SHP77 treated with DMSO at 0.1 percent for 48 hours (cell line): ENCODE results near the gene TES.
"Not testable (repeated sequence)": the region's sequence is repeated elsewhere in the genome, so short reads cannot be mapped to it uniquely, and the experiment has no call there.

ENCODE experiments used
- DNase-seq: peaks from one replicate; lab custom pipeline; 2025; lab: John Stamatoyannopoulos, UW

The TES gene, protein sequence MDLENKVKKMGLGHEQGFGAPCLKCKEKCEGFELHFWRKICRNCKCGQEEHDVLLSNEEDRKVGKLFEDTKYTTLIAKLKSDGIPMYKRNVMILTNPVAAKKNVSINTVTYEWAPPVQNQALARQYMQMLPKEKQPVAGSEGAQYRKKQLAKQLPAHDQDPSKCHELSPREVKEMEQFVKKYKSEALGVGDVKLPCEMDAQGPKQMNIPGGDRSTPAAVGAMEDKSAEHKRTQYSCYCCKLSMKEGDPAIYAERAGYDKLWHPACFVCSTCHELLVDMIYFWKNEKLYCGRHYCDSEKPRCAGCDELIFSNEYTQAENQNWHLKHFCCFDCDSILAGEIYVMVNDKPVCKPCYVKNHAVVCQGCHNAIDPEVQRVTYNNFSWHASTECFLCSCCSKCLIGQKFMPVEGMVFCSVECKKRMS

DNA sequence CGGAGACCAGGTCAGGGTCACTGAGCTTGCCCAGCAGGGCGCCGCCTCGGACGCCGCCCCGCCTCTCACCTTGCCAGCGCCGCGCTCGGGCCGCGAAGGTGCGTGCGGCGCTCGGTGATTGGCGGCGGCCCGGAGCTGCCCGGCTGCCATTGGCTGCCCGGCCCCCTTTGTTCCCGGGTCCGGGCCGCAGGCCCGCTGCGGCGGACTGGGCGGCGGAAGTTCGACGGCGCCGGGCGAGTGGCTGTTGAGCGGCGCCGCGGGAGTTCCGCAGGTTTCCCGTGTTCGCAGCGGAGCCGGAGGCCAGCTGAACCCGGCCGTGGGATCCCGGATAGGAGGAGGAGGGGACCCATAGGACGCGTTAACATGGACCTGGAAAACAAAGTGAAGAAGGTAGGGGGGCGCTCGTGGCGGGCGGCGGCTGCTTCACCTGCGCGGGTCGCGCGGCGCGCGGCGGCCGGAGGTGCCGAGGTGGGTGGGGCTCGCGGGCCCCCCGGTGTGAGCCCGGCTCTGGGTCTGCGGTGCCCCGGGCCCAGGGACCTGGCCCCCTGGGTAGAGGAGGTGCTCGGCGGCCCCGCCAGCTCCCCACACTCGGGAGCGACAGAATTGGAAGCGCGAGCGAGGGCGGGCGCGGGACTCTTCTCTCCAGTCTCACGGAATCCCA, at the start of gene TES:
TES (plus strand) TSS at position 195 of the 661 bp plus-strand sequence; CDS start at position 364, 169 bp downstream.
- no peak for DNase-seq

DNA sequence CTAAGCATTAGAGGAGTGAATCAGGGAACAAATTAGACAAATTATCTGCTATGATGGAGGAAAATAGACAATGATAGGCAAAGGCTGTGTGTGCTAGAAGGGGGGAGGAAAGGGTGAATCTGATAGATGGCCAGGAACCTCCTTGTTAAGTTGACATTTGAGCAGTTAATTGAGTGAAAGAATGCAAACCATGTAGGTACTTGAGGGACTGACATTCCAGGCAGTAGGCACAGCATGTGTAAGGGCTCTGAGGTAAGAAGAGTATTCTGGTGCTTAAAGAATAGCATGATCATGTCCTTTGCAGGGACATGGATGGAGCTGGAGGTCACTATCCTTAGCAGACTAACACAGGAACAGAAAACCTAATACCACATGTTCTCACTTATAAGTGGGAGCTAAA, 48.6 kb upstream of the TES start:
- no peak for DNase-seq

DNA sequence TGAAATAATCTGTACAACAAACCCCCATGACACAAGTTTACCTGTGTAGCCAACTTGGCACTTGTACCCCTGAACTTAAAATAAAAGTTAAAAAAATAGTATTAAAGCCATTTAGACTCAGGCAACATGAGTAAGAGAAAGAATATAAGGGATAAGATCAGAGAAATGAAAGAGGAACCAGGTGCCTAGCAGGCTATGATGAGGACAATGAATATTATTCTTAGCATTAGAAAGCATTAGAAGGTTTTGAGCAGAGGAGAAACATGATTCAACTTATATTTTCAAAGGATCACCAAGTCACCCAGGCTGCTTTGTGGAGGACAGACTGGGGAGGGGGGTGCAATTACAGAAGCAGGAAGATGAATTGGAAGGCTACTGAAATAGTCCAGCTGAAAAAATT, 48.1 kb upstream of the TES start:
- DNase-seq, result no peak

DNA sequence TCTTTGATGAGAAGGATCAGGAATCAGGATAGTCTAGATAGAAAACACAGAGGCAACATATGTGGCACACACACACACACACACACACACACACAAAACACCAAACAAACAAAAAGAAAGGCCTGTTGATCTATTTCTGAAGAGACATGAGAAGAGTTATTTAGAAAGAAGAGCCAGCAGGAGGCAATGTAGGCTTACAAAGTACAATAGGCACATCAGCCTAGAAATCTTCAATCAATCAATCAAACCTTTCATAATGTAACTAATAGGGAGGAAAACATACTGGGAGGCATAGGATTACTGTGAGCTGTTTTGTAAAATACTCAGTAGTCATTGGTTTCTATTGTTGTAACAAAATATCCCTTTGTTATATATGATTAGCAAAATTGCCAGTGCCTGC, 47.3 kb upstream of the TES start:
- no peak for DNase-seq

DNA sequence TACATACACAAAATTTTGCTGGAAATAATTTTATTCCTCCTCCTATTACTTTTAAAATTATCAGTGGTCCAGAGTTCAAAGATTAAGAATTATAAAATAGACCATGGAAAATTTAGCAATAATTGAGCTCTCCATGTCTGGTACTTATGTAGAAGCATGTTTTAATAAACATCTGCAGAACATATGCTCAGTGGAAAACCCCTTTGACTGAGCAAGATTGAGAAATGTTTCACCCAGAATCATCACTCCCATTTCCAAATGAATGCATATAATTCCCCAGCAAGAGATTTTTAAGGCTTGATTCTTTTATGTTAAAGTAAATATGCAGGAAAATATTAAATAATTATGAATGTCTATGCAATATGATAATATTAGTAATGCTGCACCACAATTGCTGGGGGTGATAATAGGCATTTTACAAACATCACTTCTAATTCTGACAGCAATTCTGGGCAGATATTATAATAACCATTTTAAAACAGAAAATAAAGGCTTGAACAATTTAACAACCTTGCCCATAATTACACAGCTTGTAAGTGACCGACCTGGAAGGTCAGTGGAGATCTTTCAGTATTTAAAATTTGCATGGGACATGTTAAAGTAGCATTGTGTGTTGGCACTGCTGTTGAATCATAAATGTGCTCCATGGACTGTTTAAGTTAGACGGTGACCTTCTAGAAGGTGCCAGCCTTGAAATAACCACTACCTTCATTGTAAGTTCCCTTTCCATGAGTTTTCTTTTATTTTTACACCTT, 45.6 kb upstream of the TES start:
- no peak for DNase-seq

DNA sequence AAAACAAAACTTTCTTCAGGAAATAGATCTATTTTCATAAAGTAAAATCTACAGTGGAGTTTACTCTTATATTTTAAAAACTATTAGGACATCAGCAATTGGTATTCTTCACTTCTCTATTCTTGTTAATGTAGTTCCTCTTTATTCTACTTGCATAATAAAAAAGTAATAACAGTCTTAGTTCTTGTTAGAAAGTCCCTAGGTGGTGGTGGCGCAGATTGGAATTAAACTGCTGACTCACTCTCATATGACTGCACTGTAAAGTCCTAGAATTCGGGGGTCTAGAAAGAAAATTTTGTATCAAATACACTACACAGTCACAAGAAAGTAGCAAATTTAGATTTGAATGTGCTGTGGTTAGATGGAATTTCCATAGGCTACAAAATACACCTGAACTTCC, 44.6 kb upstream of the TES start:
- DNase-seq, result no peak

DNA sequence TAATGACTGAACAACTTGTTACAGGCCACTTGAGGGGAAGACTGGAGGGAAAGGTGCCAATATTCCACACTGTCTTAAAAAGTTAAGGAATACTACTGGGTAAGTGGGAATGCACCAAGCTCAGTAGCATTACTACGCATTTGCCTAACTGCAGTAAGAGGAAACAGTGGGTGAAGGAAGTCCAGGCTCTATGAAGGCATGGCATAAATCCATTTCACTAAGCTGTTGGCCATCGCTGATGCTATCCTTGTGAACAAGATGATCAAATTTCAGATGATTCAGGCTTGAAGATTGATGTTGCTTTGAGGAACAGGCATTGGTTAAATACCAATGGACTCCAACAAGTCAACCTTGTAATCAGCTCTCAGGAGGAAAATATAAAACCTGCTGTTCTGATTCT, 44.2 kb upstream of the TES start:
- no peak for DNase-seq

DNA sequence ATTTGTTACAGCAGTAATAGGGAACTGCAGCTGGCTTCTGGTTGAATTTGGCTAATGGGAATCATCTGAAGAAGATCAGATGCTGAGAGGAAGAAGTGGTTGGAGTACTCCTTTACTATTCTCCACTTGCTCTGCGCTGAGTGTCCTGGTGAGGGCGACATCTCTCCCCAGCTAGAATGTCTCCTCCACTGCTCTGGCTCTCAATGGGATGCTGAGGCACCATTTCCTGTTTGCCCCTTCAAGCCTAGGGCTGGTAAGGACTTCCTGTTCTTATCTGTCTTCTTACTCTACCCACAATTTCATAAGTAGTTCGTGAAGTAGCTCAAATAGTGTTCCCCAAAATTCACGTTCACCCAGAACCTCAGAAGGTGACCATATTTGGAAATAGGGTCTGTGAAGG, 43.2 kb upstream of the TES start:
- no peak for DNase-seq

DNA sequence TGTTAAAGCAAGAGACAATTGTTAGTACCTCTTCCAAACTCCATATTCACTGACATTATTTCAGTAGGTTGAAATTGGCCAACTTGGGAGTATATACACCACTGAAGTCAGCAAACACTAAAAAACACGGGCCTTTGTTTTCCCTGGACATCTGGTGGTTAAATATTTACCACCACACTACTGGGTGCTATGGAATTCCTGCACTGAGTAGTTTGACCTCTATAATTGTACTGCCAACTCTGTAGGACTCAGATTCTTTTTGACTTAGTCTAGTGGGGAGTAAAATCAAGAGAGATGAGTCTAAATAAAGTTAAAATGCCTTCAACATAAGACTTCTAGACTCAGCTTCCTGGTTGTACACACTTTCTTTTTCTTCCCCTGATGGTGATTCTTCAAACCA, 41.3 kb upstream of the TES start:
- DNase-seq, result no peak

DNA sequence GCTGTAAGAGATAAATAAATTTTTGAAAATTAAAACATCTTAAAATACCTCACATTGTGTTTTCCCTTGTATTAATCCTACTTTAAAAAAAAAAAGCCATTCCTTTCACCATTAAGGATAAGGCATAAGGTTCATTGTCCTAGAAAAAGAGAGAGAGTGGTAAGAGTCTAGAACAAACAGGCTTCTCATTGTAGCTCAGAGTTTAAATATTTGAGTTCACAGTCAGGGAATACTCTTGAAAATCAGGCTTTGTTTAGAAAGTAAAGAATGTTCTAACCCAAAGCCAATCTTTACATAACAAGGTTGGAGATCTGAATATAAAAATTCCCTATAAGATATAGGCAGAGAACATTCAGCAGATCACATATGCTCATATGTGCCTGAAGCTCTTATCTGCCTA, 40.2 kb upstream of the TES start:
- no peak for DNase-seq

DNA sequence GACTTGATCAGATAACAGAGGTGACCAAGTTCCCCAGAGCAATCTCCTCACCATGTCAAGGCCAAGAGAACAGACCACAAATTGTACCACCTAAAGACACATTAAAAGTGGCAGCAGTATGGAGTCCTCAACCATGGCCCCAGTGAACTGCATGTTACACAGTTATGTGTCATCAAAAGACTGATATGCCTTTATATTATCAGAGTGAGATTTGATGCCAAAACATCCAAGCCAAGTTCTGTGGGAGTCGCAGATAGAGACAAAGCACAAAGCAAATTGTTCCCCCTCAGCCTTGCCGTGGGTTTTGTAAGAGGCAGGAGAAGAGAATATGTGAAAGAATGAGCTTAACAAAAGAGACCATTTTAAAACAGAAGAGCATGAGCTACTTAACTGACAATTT, 39.2 kb upstream of the TES start:
- DNase-seq, result no peak

DNA sequence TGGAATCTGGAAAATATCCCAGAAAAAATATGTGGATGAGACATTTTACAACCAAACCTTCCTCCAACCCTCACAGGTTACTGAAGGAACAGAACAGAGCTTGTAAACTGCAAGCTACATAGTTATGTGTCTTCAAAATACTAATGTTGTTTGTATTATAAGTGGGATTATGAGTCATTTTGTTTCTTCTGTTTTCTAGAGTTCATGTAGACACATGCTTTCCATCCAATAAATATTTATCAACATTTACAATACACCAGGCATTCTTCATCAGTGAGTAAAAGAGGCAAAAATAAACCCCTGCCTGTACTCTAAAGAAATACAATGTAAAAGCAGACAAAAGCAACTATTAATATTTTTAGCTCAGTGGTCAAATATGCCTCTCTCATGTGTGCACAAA, 38.0 kb upstream of the TES start:
- DNase-seq, result no peak

DNA sequence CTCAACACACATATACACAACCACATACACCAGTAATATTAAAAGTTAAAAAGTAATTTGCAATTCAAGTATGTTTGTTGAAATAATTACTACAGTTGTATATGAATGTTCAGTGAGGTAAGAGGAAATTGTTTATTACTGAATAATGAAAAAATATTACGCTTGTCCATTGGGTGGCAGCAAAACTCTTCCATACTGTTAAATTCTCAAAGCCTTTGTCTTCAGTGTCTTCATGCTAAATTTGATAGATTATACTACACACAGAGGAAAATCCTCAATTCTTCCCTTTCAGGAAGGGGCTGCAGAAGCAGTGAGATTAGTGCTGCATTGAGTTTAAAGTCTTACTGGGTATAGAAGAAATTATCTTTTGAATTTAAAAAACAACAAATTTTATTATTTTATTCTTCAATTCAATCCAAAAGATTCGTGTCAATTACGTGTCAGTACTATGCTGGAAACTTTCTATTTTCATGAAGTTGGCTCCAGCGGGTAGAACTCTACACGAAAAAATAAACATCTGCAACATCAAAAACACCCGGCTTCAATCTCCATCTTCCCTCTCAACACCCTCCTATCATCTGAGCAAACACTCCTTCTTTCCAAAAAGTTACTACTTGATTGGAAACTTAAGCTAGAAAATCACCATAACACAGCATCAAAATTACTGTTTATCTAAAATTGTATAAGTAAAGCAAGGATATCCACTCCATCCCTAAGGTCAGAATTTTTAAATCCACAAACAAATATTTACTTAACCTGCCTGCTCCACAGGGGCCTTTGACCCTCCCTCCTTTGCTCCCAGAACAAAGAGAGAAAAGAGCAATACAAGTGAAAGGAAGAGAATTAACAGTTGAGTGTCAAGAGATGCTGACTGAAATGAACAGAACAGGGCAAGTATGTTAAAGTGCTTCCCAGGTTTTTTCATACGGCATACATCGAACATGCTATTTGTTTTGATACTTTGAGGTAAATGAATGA, 37.0 kb upstream of the TES start:
- no peak for DNase-seq

DNA sequence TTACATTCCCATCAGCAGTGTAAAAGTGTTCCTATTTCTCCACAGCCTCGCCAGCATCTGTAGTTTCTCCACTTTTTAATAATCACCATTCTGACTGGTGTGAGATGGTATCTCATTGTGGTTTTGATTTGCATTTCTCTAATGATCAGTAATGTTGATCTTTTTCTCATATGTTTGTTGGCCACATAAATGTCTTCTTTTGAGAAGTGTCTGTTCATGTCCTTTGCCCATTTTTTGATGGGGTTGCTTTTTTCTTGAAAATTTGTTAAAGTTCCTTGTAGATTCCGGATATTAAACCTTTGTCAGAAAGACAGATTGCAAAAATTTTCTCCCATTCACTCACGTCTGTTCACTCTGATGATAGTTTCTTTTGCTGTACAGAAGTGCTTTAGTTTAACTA, 35.2 kb upstream of the TES start:
- not testable (repeated sequence) for DNase-seq

DNA sequence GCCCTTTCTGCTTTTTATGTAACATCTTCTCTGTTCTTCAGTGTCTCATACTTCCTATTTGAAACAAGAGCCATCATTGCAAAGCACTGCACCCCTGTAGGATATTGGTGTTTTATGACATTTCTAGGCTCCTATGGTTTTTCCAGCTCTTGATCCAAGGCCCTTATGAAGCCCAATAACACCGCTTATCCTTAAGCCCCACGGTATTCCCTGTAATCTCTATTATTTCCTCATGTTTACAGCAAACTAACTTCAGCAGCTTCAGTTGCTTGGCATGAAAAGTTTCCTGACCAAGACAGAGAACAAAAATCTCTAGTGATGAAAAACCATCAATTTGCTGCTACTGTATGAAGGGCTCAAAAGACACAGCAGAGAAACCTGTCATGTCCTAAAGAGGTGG, 34.1 kb upstream of the TES start:
- no peak for DNase-seq

DNA sequence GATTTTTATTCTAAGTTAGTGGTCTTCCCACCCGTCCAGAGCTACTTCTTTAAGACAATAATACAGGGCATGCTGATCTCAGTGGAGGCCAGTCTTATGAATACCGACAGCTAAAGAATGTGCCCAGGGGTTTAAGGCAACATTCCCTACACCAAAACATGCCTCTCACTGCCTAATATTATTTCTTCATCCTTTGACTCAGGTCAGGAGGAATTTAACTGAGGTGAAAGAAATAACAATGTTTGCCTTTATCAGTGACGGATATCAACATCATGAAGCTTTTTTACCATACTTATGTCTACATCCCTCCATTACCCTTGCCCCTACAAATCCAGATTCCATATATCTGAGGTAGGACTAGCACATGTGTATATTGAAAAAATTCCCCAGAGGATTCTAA, 33.3 kb upstream of the TES start:
- DNase-seq, result no peak

DNA sequence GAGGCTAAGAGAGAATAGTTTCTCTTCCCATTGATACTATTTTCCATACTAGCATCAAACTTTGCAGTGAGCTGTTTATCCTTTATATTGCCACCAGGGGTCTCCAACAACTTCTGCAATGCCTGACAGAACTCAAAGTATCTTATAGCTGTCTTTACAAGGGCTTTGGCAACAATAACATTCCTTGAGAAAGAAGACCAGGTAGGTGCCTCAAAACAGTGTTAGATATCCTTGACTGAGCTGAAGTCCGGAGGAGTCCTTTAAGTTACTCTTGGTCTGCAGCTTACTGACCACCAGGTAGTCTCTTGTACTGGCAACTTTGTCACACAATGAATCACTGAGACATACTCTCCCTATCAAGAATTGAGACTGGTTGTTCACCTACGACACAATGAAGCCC, 30.0 kb upstream of the TES start:
- peak; percentile 45 for DNase-seq

DNA sequence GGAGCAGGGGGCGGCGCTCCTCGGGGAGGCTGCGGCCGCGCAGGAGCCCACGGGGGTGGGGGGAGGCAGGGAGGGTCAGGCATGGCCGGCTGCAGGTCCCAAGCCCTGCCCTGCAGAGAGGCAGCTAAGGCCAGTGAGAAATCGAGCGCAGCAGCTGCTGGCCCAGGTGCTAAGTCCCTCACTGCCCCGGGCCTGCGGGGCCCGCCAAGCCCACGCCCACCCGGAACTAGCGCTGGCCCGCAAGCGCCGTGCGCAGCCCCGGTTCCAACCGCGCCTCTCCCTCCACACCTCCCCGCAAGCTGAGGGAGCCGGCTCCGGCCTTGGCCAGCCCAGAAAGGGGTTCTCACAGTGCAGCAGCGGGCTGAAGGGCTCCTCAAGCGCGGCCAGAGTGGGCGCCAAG, 28.3 kb upstream of the TES start:
- no peak for DNase-seq

DNA sequence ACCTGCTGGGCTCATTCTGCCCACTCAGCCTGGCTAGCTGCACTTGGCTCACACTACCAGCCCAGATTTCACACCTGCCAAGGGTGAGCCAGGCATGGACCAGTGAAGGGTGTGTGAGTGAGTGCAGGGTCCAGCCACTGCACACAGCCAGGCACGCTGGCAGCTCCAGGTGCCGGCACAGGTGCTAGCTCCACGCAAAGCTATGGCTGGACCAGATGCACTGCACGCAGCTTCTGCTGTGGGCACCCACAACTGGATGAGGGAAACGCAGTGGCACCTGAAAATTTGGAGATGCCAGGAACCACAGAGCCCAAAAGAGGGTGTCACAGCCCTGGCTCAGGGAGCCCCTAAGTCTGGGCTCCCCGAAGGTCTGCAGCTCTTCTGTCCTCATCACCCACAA, 24.9 kb upstream of the TES start:
- DNase-seq, result no peak

DNA sequence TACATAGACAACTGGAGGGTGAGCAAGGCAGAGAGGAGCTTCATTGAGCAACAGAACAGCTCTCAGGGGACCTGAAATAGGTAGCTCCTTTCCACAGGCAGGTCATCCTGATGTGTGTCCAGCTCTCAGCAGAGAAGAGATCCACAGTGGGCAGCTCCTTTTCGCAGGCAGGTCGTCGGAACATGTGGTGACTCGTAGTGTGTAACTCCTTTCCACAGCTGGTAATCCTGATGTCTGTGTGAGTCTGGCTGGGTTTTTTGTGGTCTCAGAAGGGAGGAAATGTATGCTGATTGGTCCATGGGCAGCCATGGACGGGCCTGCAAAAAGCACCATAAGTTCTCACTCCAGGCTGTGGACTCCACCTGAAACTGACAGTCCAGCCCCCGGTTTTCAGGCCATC, 24.4 kb upstream of the TES start:
- DNase-seq, result no peak

DNA sequence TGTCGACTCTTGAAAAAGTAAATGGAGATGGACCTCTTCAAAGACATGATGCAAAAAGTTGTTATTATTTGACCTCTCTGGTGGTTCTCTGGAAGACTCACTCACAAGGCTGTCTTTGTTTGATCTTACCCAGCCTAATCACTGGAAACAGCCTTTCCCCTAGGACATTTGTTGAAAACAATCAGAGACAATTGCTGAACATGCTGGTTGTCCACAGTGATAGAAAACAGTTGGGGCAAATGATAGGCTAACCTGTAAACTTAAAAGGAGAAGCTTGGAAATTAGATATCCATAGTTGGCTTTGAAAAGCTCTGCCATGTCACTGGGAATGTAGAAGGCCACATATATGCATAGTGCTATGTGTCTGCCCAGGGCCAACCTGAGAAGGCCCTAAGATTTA, 22.9 kb upstream of the TES start:
- no peak for DNase-seq
